GM23338 (cell line): ENCODE data around the gene TAAR6.

ENCODE experiments used
- CTCF ChIP-seq, 2 experiments: fragments of 200-600 bp in 1 of 2; sonication (generic) in 1 of 2; conservative IDR thresholded peaks; 2 replicates each; pipeline versions ENCODE4 v1.5.1 to v1.6.1; 2016 to 2017; ENCODE audit warnings: antibody characterized with exemption in 2 of 2, low read depth in 2 of 2, mild to moderate bottlenecking in 2 of 2, moderate library complexity in 1 of 2
- POLR2AphosphoS5 ChIP-seq: IDR thresholded peaks from 2 replicates; pipeline ENCODE4 v1.6.1; 2016; ENCODE audit warnings: antibody characterized with exemption, low read depth
- REST ChIP-seq: IDR thresholded peaks from one replicate; pipeline ENCODE4 v1.6.1; 2018; ENCODE audit warnings: antibody characterized with exemption; ENCODE audit not compliant: unreplicated experiment
- ZNF114 ChIP-seq: fragments of 250-450 bp; sonication (Bioruptor Pico); IDR thresholded peaks from 2 replicates; pipeline ENCODE4 v1.5.0; 2020; ENCODE audit warnings: mild to moderate bottlenecking, moderate library complexity

GRCh38 chr6:132571774-132572173, 1.7 kb downstream of the TAAR6 start:
- no peak for TF ChIP-seq CTCF (conservative IDR thresholded peaks at IDR 0.05; ENCODE audit: low read depth in 2 of 2)
- TF ChIP-seq POLR2AphosphoS5: no peak
- no peak for TF ChIP-seq ZNF114 (CRISPR knock-in tag)
- TF ChIP-seq REST: no peak
